Measurements from ENCODE around the gene TERT. TPM values are rescaled to one million over a fixed set of nuclear protein-coding genes. Genes with fewer than 3 reads are reported as not detected.

Gene TERT
- not detected in 2 replicates for total RNA-seq

GRCh38 chr5:1294835-1295649, at the start of gene TERT:
Gene TERT (minus strand): TSS chr5:1295068. CDS start chr5:1294989, 79 bp downstream.

GRCh38 chr5:1225081-1225480, 69.8 kb downstream of the TERT start, which contains the start of gene SLC6A18:
Gene SLC6A18 (plus strand): TSS chr5:1225381. CDS start chr5:1225478, 97 bp downstream.

Small RNA genes within 50 kb of the gene (small RNA-seq; reads per million reads assigned to genes)
- 0.11 reads per million for gene MIR4457

Other genes with a start within 250 kb of the TERT start
- gene SLC12A7, start 183.0 kb downstream of the TERT start, total RNA-seq = 22.0 and 30.1 TPM in 2 replicates
- not detected in 2 replicates for gene SLC6A19, start 93.5 kb downstream of the TERT start, total RNA-seq
- not detected in 2 replicates for gene SLC6A18, start 69.7 kb downstream of the TERT start, total RNA-seq
- gene CLPTM1L, start 50.0 kb upstream of the TERT start, total RNA-seq = 181 and 212 TPM in 2 replicates
- gene SLC6A3, start 150.4 kb upstream of the TERT start, total RNA-seq = not detected in 2 replicates
- gene LPCAT1, start 228.9 kb upstream of the TERT start, total RNA-seq = 41.5 and 44.0 TPM in 2 replicates

Data from vein endothelial cell (primary cell).